H54 (cell line): ENCODE data around the gene ITPRID2.
A peak's percentile ranks its signal among the peaks of the same experiment; 100 is the strongest.

ENCODE experiments used
- DNase-seq: peaks from one replicate; pipeline ENCODE4 v3.0.0; 2011; ENCODE audit warnings: low spot score, mixed read lengths; ENCODE audit not compliant: insufficient read length
- FAIRE-seq: peaks from 3 replicates; lab custom pipeline; 2011; peaks lifted over from hg19 to GRCh38; lab: Jason Lieb, UNC
- POLR2A ChIP-seq: IDR thresholded peaks from 2 replicates; pipeline ENCODE4 v1.6.1; 2011; ENCODE audit warnings: low read depth, mild to moderate bottlenecking, low read length

ITPRID2 gene

DNA sequence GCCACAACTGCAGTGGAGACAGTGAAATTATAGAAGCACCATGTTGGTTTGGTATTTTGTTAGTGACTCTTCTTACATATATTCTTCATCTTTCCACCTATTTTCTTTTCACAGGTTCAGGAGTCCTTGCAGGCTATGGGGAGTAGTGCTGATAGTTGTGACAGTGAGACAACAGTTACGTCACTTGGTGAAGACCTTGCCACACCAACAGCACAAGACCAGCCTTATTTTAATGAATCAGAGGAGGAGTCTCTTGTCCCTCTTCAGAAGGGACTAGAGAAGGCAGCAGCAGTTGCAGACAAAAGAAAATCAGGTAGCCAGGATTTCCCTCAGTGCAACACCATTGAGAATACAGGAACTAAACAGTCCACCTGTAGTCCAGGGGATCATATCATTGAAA is 23.6 kb downstream of the ITPRID2 start:
- peak; percentile 27 for FAIRE-seq
- TF ChIP-seq POLR2A: no peak
- no peak for DNase-seq

GRCh38 chr2:181916726-181917718 is 25.5 kb downstream of the ITPRID2 start:
- FAIRE-seq: peak; percentile 92

GRCh38 chr2:181918188-181918587 is 26.7 kb downstream of the ITPRID2 start:
- FAIRE-seq: no peak
- no peak for TF ChIP-seq POLR2A
- no peak for DNase-seq

More at GRCh38 chr2:181916726-181917718, 25.5 kb downstream of the ITPRID2 start:
- TF ChIP-seq POLR2A: no peak
- DNase-seq: no peak

DNA sequence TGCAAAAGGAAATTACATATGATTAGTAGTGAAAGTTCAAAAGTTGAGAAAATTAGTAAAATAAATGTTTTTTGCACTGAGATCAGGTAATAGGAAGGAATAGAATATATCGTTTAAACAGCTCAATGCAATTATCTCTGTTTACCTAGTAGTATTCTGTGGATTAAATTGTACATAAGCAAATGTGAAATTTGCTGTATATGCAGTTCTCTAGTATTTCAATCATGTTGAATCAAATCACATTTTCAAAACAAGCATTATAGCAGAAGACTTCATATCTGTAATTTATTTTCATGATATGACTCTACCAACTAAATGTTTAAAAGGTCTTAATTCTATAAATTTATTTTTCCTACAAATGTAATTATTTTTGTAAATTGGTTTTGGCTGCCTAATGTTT is 31.6 kb downstream of the ITPRID2 start:
- no peak for FAIRE-seq
- TF ChIP-seq POLR2A: no peak
- DNase-seq: no peak

- no peak for FAIRE-seq
- no peak for TF ChIP-seq POLR2A
- no peak for DNase-seq
Measured at GRCh38 chr2:181924336-181924735, 32.8 kb downstream of the ITPRID2 start.

- FAIRE-seq (no peak), DNase-seq (no peak)
- no peak for TF ChIP-seq POLR2A
Measured at GRCh38 chr2:181934694-181935093, 43.2 kb downstream of the ITPRID2 start.

GRCh38 chr2:181937473-181937872 is 45.9 kb downstream of the ITPRID2 start:
- no peak for TF ChIP-seq POLR2A
- peak; percentile 88 for FAIRE-seq
- no peak for DNase-seq

DNA sequence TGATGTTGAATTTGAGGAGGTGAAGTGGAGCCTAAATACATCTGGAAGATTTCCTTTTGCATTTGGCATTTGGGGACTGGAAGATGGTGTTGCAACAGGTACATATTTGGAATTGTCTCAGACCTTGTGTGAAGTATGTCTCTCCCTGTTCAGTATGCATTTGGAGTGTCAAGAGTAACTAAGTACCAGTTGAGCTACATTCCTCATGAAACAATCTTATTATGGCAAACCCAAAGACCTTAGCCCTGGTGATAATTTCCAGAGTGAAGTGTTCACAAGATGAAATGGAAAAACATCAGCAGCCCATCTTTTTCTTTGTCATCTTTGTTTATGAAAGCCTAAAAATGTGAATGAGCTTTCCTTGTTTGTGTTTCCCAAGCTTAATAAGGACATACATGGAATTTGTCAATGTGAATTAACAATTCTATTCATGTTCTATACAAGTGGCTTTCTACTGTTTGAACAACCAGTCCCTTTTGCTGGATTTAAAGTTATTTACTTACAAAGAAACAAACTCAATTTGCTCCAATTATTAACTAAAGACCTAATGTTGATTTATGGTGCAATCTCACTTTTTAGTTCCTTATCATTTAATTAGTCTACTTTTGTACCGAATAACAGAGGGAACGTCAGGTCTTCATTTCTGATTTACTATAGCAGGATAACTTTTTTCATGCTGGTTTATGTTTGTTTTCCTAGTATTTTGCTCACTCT is 52.0 kb downstream of the ITPRID2 start:
- DNase-seq: no peak
- TF ChIP-seq POLR2A: no peak
- peak; percentile 11 for FAIRE-seq

DNA sequence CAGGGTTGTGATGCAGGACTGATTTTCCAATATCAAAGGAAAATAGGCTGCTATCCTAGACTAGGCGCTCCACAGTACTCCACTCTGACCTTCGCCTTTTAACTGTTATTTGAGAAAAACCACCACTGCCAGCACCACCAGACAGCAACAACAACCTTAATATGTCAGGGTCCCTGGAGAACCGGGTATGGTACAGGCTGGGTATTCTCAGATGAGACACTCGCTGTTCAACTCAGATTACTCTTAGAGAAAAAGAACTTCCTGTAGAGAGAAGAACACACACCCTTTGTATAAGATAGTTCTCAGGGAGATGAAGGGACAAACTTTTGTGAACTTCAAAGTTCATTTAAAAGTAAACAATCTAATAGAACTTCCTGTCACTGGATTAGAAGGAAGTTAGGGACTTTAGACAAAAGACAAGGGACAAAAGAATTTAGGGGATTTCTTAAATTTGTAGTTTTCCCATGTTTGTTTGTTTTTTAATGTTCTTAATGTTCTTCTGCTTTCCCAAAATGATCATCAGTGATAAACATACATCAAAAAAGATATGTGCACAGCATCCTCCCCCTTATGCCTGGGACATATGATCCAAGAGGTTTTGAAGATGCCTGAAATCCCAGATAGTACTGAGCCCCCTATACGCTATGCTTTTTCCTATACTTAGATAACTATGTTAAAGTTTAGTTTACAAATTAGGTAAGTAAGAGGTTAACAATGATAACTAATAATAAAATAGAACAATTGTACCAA is 52.8 kb downstream of the ITPRID2 start:
- no peak for DNase-seq
- TF ChIP-seq POLR2A: no peak
- FAIRE-seq: no peak

GRCh38 chr2:181944914-181945291 is 53.4 kb downstream of the ITPRID2 start:
- FAIRE-seq (no peak), DNase-seq (no peak)
- no peak for TF ChIP-seq POLR2A

DNA sequence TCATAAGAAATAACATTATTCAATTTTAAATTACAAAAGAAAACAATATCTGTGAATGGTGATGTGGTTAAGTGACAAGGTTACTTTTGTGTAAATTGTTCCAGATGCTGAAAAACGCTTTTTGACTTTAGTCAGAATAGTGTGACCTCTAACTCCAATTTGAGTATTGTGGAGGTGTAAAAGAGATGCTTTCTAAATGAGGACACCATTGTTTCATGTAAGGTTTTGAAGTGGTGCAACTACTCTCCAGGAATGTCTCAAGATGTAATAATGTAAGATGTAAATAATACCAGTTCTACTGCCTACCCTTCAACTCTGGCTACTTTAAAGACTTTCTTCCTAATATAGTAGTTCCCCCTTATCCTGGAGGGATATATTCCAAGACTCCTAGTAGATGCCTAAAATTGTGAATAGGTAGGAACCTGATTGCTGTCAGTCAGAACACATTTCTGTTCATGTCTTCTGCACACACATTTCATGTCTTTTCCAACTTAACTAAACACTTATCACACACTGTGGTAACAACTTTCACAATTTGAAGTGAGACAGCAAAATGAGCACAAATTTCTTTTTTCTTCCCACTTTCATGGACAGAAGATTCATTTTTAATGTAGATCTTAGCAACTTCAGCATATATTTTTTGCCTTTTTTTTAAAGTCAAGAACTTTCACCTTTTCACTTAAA is 55.1 kb downstream of the ITPRID2 start:
- FAIRE-seq (no peak), DNase-seq (no peak)
- TF ChIP-seq POLR2A: no peak

- DNase-seq: no peak
- TF ChIP-seq POLR2A: no peak
- FAIRE-seq: no peak
Measured at GRCh38 chr2:181947273-181947672, 55.7 kb downstream of the ITPRID2 start.

DNA sequence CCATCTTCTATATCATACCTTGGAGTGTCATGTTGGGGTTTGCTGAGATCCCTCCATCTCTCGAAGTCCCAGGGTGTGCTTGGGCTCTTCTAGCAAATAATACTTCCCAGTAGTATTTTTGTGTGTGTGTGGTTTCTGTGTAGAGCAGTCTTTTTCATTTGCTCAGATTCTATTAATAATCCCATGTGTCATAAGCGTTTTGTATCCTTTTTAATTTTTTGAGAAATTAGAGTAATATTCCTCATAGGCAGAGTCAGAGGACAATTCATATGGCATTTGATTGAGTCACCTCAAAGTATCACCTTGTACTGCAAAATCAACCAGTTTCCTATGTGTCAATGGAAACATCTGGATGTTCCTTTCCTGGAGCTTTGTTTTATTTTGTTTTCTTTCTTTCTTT is 56.7 kb downstream of the ITPRID2 start:
- DNase-seq (no peak), FAIRE-seq (no peak)
- TF ChIP-seq POLR2A: no peak
